ENCODE results near the gene ASPHD2.

ASPHD2 gene

GRCh38 chr22:26479792-26480610 is 50.9 kb downstream of the ASPHD2 start:
- TF ChIP-seq SP1 (IDR thresholded peaks at IDR 0.05) (no peak), PKNOX1 (IDR thresholded peaks at IDR 0.05) (no peak), TARDBP (IDR thresholded peaks at IDR 0.05) (no peak), ZNF384 (IDR thresholded peaks at IDR 0.05) (no peak), FOXA1 (IDR thresholded peaks at IDR 0.05) (no peak), NFRKB (IDR thresholded peaks at IDR 0.05) (no peak), SUZ12 (IDR thresholded peaks at IDR 0.05) (no peak), ARNT (IDR thresholded peaks at IDR 0.05) (no peak), LEF1 (IDR thresholded peaks at IDR 0.05; ENCODE audit: borderline replicate concordance) (no peak), CTBP1 (IDR thresholded peaks at IDR 0.05; ENCODE audit: borderline replicate concordance) (no peak), FOXK2 (IDR thresholded peaks at IDR 0.05) (no peak), FOXM1 (IDR thresholded peaks at IDR 0.05; ENCODE audit: borderline replicate concordance) (no peak), HDGF (IDR thresholded peaks at IDR 0.05; ENCODE audit: borderline replicate concordance) (no peak), ELF4 (IDR thresholded peaks at IDR 0.05) (no peak), BHLHE40 (IDR thresholded peaks at IDR 0.05; ENCODE audit: borderline replicate concordance) (no peak)
- POLR2A ChIA-PET, result interaction anchor here (1.2 kb wide), 1 partner anchor 75 kb away, joined by 3 read pairs; no protein-coding TSS in a partner anchor
- CTCF ChIA-PET, result interaction anchor here (1.0 kb wide), 1 partner anchor 19 kb away, joined by 3 read pairs; no protein-coding TSS in a partner anchor
- DNase-seq (ENCODE audit: extremely low spot score), result no peak

- TF ChIP-seq BHLHE40 (IDR thresholded peaks at IDR 0.05; ENCODE audit: borderline replicate concordance) (no peak), SP1 (IDR thresholded peaks at IDR 0.05) (no peak), L3MBTL2 (conservative IDR thresholded peaks at IDR 0.05) (no peak), ARNT (IDR thresholded peaks at IDR 0.05) (no peak), HDGF (IDR thresholded peaks at IDR 0.05; ENCODE audit: borderline replicate concordance) (no peak), FOXM1 (IDR thresholded peaks at IDR 0.05; ENCODE audit: borderline replicate concordance) (no peak), ELF4 (IDR thresholded peaks at IDR 0.05) (no peak), PKNOX1 (IDR thresholded peaks at IDR 0.05) (no peak), ZNF384 (IDR thresholded peaks at IDR 0.05) (no peak), CTBP1 (IDR thresholded peaks at IDR 0.05; ENCODE audit: borderline replicate concordance) (no peak), LEF1 (IDR thresholded peaks at IDR 0.05; ENCODE audit: borderline replicate concordance) (no peak)
- no peak for DNase-seq (ENCODE audit: extremely low spot score)
- POLR2A ChIA-PET, result interaction anchor here (1.2 kb wide), 1 partner anchor 75 kb away, joined by 3 read pairs; no protein-coding TSS in a partner anchor
- CTCF ChIA-PET, result interaction anchor here (0.9 kb wide), 1 partner anchor 11 kb away, joined by 3 read pairs; no protein-coding TSS in a partner anchor
These were observed 51.5 kb downstream of the ASPHD2 start for GRCh38 chr22:26480611-26480932.

- TF ChIP-seq FOXK2 (IDR thresholded peaks at IDR 0.05) (no peak), SP1 (IDR thresholded peaks at IDR 0.05) (no peak)
- CTCF ChIA-PET, result interaction anchor here (0.9 kb wide), 1 partner anchor 10 kb away, joined by 3 read pairs; no protein-coding TSS in a partner anchor
These were observed 52.1 kb downstream of the ASPHD2 start for GRCh38 chr22:26481112-26481693.

GRCh38 chr22:26481694-26482093 is 52.6 kb downstream of the ASPHD2 start:
- ChIA-PET POLR2A (interaction anchor here (1.2 kb wide), 1 partner anchor 77 kb away, joined by 3 read pairs; no protein-coding TSS in a partner anchor), CTCF (no interaction called here)
- no peak for DNase-seq (ENCODE audit: extremely low spot score)
- TF ChIP-seq FOXK2 (IDR thresholded peaks at IDR 0.05) (no peak), SUZ12 (IDR thresholded peaks at IDR 0.05) (no peak), HDGF (IDR thresholded peaks at IDR 0.05; ENCODE audit: borderline replicate concordance) (no peak), NFRKB (IDR thresholded peaks at IDR 0.05) (no peak), SP1 (IDR thresholded peaks at IDR 0.05) (no peak), LEF1 (IDR thresholded peaks at IDR 0.05; ENCODE audit: borderline replicate concordance) (no peak), ARNT (IDR thresholded peaks at IDR 0.05) (no peak), FOXM1 (IDR thresholded peaks at IDR 0.05; ENCODE audit: borderline replicate concordance) (no peak), TARDBP (IDR thresholded peaks at IDR 0.05) (no peak), CTBP1 (IDR thresholded peaks at IDR 0.05; ENCODE audit: borderline replicate concordance) (no peak), ZNF384 (IDR thresholded peaks at IDR 0.05) (no peak), PKNOX1 (IDR thresholded peaks at IDR 0.05) (no peak)

More at GRCh38 chr22:26481112-26481693, 52.1 kb downstream of the ASPHD2 start:
- POLR2A ChIA-PET, result interaction anchor here (1.2 kb wide), 1 partner anchor 76 kb away, joined by 3 read pairs; no protein-coding TSS in a partner anchor
- DNase-seq (ENCODE audit: extremely low spot score), result no peak

- DNase-seq (ENCODE audit: extremely low spot score), result no peak
- ChIA-PET POLR2A (interaction anchor here (0.7 to 2.0 kb wide), 3 partner anchors 10 to 106 kb away, joined by 3 to 12 read pairs (median 4); no protein-coding TSS in a partner anchor), CTCF (no interaction called here)
- TF ChIP-seq ARNT (IDR thresholded peaks at IDR 0.05) (no peak), FOXA1 (IDR thresholded peaks at IDR 0.05) (no peak), FOXK2 (IDR thresholded peaks at IDR 0.05) (no peak), CTBP1 (IDR thresholded peaks at IDR 0.05; ENCODE audit: borderline replicate concordance) (no peak), PKNOX1 (IDR thresholded peaks at IDR 0.05) (no peak), ELF4 (IDR thresholded peaks at IDR 0.05) (no peak), FOXM1 (IDR thresholded peaks at IDR 0.05; ENCODE audit: borderline replicate concordance) (no peak), HDGF (IDR thresholded peaks at IDR 0.05; ENCODE audit: borderline replicate concordance) (no peak), SP1 (IDR thresholded peaks at IDR 0.05) (no peak), ZNF384 (IDR thresholded peaks at IDR 0.05) (no peak), LEF1 (IDR thresholded peaks at IDR 0.05; ENCODE audit: borderline replicate concordance) (no peak)
These were observed 53.1 kb downstream of the ASPHD2 start for GRCh38 chr22:26482161-26482560.
